Measurements from ENCODE around the gene NLK. TPM values are rescaled to one million over a fixed set of nuclear protein-coding genes. Genes with fewer than 3 reads are reported as not detected.

NLK gene
- 10 to 100 TPM; 15.5 to 30.1 TPM for total RNA-seq

GRCh38 chr17:28042657-28042720 lies at the start of gene NLK:
Gene NLK (plus strand): TSS chr17:28042677. CDS start chr17:28042874, 197 bp downstream.
- intact Hi-C loops (cut with DNase I): no loop called here

DNA sequence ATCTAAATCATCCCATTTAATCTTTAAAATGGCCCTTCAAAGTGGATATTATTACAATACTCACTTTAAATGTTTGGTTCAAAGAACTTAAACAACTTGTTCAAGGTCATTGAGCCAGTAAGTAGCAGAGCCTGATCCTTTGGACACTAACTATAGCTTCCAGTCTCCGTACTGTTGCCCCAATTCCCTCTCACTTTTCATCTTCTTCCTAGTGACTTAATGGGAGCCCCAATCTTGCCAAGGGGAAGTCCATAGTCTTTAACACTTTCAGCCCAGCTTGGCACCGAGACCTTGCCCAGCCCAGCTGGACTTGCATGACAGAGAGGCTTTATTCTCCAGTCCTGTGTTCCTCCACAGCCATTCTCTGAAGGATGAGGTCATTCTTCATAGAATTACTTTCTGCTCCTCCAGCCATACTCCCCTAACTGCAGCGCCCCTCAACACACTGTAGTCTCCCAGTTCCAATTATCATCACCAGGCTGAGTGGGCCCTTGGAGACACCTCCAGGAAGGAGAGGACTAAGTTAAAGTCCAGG lies 49.2 kb upstream of the NLK start:
- Histone ChIP-seq H3K4me3 (no peak overlapping the region), H3K4me1 (no peaks in the 10 kb centered on the region), H3K27me3 (no peaks in the 10 kb centered on the region), H3K27ac (no peak overlapping the region), H3K36me3 (replicated peaks in 1 of 2; ENCODE audit: insufficient read depth in 1 of 2, low read depth in 2 of 2) (no peaks in the 10 kb centered on the region), H3K9me3 (no peaks in the 10 kb centered on the region)
- no peak for TF ChIP-seq POLR2A (IDR thresholded peaks at IDR 0.05)
- TF ChIP-seq, protein P1, sequence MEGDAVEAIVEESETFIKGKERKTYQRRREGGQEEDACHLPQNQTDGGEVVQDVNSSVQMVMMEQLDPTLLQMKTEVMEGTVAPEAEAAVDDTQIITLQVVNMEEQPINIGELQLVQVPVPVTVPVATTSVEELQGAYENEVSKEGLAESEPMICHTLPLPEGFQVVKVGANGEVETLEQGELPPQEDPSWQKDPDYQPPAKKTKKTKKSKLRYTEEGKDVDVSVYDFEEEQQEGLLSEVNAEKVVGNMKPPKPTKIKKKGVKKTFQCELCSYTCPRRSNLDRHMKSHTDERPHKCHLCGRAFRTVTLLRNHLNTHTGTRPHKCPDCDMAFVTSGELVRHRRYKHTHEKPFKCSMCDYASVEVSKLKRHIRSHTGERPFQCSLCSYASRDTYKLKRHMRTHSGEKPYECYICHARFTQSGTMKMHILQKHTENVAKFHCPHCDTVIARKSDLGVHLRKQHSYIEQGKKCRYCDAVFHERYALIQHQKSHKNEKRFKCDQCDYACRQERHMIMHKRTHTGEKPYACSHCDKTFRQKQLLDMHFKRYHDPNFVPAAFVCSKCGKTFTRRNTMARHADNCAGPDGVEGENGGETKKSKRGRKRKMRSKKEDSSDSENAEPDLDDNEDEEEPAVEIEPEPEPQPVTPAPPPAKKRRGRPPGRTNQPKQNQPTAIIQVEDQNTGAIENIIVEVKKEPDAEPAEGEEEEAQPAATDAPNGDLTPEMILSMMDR (IDR thresholded peaks at IDR 0.05): no peak
- 77 to 82% methylated on average over 3 of the region's 3 CpGs for WGBS, 2 donors
- intact Hi-C loops (cut with DNase I): no loop called here
- DNase-seq (no peak), ATAC-seq (no peak)

More at GRCh38 chr17:28042657-28042720, at the start of gene NLK:
- H3K27ac ChIP-seq: peak within 1 kb of the TSS; percentile 69 to 90 (median 86)
- ATAC-seq: no peak
- no peaks in the 10 kb centered on the region for H3K36me3 ChIP-seq (replicated peaks in 1 of 2; ENCODE audit: insufficient read depth in 1 of 2, low read depth in 2 of 2)
- peaks cover 49% of the 10 kb centered on the region for H3K4me1 ChIP-seq
- H3K9me3 ChIP-seq: no peaks in the 10 kb centered on the region
- DNase-seq: no peak
- H3K4me3 ChIP-seq: peak within 1 kb of the TSS; percentile 90 to 99
- no peak for TF ChIP-seq POLR2A (IDR thresholded peaks at IDR 0.05)
- TF ChIP-seq, protein P1 (IDR thresholded peaks at IDR 0.05): no peak
- WGBS, 2 donors: 81 to 83% methylated on average over 1 of the region's 1 CpG
- no peaks in the 10 kb centered on the region for H3K27me3 ChIP-seq

GRCh38 chr17:27993723-27994310 lies 48.7 kb upstream of the NLK start:
- TF ChIP-seq, protein P1 (IDR thresholded peaks at IDR 0.05): no peak
- TF ChIP-seq POLR2A (IDR thresholded peaks at IDR 0.05): no peak
- no peak for ATAC-seq

GRCh38 chr17:27994586-27994985 lies 47.9 kb upstream of the NLK start:
- Histone ChIP-seq H3K9me3 (no peaks in the 10 kb centered on the region), H3K36me3 (replicated peaks in 1 of 2; ENCODE audit: insufficient read depth in 1 of 2, low read depth in 2 of 2) (no peaks in the 10 kb centered on the region), H3K27ac (no peak overlapping the region), H3K4me1 (no peaks in the 10 kb centered on the region), H3K27me3 (no peaks in the 10 kb centered on the region), H3K4me3 (no peak overlapping the region)
- TF ChIP-seq, protein P1 (IDR thresholded peaks at IDR 0.05): no peak
- no peak for TF ChIP-seq POLR2A (IDR thresholded peaks at IDR 0.05)
- 14 to 23% methylated on average over 1 of the region's 1 CpG for WGBS, 2 donors
- intact Hi-C loops (cut with DNase I): no loop called here
- DNase-seq: no peak
- no peak for ATAC-seq

More at GRCh38 chr17:27993723-27994310, 48.7 kb upstream of the NLK start:
- no peak overlapping the region for H3K27ac ChIP-seq
- no peaks in the 10 kb centered on the region for H3K9me3 ChIP-seq
- intact Hi-C loops (cut with DNase I): no loop called here
- H3K36me3 ChIP-seq (replicated peaks in 1 of 2; ENCODE audit: insufficient read depth in 1 of 2, low read depth in 2 of 2): no peaks in the 10 kb centered on the region
- H3K27me3 ChIP-seq: no peaks in the 10 kb centered on the region
- no peaks in the 10 kb centered on the region for H3K4me1 ChIP-seq
- H3K4me3 ChIP-seq: no peak overlapping the region
- no peak for DNase-seq
- 82 to 86% methylated on average over 7 of the region's 7 CpGs for WGBS, 2 donors

DNA sequence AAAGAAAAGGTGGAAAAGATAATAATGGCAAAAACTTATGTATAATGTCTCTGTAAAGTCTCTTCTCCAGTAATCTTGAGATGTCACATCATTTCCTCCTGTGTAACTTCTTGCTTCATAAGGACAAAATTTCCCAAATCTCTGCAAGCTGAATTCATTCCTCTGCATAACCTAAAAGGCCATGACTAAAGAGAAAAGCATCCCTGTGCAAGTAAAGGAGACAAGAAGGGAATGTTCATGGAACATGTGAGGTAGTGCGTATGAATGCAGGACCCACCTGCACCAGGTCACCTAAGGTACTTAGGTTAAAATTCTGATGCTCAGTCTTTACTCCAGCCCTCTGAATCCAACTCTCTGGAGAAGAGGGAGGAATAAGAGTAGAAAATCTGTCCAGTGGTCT lies 46.9 kb upstream of the NLK start:
- Histone ChIP-seq H3K27ac (no peak overlapping the region), H3K27me3 (no peaks in the 10 kb centered on the region), H3K9me3 (no peaks in the 10 kb centered on the region), H3K36me3 (replicated peaks in 1 of 2; ENCODE audit: insufficient read depth in 1 of 2, low read depth in 2 of 2) (no peaks in the 10 kb centered on the region), H3K4me1 (no peaks in the 10 kb centered on the region), H3K4me3 (no peak overlapping the region)
- 6 to 43% methylated on average over 1 of the region's 1 CpG for WGBS, 2 donors
- TF ChIP-seq, protein P1 (IDR thresholded peaks at IDR 0.05): no peak
- TF ChIP-seq POLR2A (IDR thresholded peaks at IDR 0.05): no peak
- DNase-seq: no peak
- ATAC-seq: no peak
- intact Hi-C loops (cut with DNase I): no loop called here

All from body of pancreas (tissue), 4 donors.